PC-3 (cell line): ENCODE results near the gene CASP7. TPM values are rescaled to one million over a fixed set of nuclear protein-coding genes. Genes with fewer than 3 reads are reported as not detected.

Experiments
- ATAC-seq: fragments of 200-7000 bp; cut with Tn5 transposase; 2 replicates; pipeline ENCODE4 v1.9.1; 2020; ENCODE audit warnings: mild to moderate bottlenecking, moderate library complexity
- BruUV-seq: library from RNA; stranded (reverse); fragments of 400-500 nt; replicated peaks from 2 replicates; lab custom pipeline; 2021; lab: Mats Ljungman, UMichigan
- CTCF ChIA-PET: fragments of 300-600 bp; sonication (Branson Sonifier 250); formaldehyde crosslinking; loops from one replicate; lab custom pipeline; 2022; ENCODE audit warnings: antibody characterized with exemption; lab: Charles Lee
- POLR2A ChIA-PET: fragments of 300-600 bp; sonication (Branson Sonifier 250); formaldehyde crosslinking; loops from one replicate; lab custom pipeline; 2022; ENCODE audit warnings: antibody characterized with exemption; ENCODE audit not compliant: unreplicated experiment; lab: Charles Lee
- DNase-seq: peaks from one replicate; pipeline ENCODE4 v3.0.0-alpha.2; 2015
- H2AFZ ChIP-seq: fragments of 300-600 bp; sonication (generic); 2 replicates; pipeline ENCODE4 v1.6.0; 2016; ENCODE audit warnings: antibody characterized with exemption, low read length
- H3F3A ChIP-seq: fragments of 300-600 bp; sonication (generic); one replicate; pipeline ENCODE4 v1.6.0; 2017; ENCODE audit warnings: antibody characterized with exemption, low read length, control low read depth, mild to moderate bottlenecking; ENCODE audit not compliant: unreplicated experiment
- H3K27ac ChIP-seq: fragments of 300-600 bp; sonication (generic); 2 replicates; pipeline ENCODE4 v1.5.1; 2016; ENCODE audit warnings: mild to moderate bottlenecking, low read length
- H3K27me3 ChIP-seq: fragments of 300-600 bp; sonication (generic); 2 replicates; pipeline ENCODE4 v1.6.1; 2016; ENCODE audit warnings: low read length, mixed read lengths
- H3K36me3 ChIP-seq: fragments of 300-600 bp; sonication (generic); 2 replicates; pipeline ENCODE4 v1.6.1; 2016; ENCODE audit warnings: low read depth, mixed run types, low read length, mixed read lengths
- H3K4me1 ChIP-seq: fragments of 300-600 bp; sonication (generic); 2 replicates; pipeline ENCODE4 v1.5.1; 2016; ENCODE audit warnings: low read length; ENCODE audit not compliant: insufficient read depth
- H3K4me2 ChIP-seq: fragments of 300-600 bp; sonication (generic); 2 replicates; pipeline ENCODE4 v1.6.0; 2016; ENCODE audit warnings: low read length
- H3K4me3 ChIP-seq: fragments of 300-600 bp; sonication (generic); 2 replicates; pipeline ENCODE4 v1.5.1; 2016; ENCODE audit warnings: mild to moderate bottlenecking, low read length, mixed read lengths
- H3K79me2 ChIP-seq: fragments of 300-600 bp; sonication (generic); 2 replicates; pipeline ENCODE4 v1.6.1; 2017; ENCODE audit warnings: low read length, mixed read lengths
- H3K9ac ChIP-seq: fragments of 300-600 bp; sonication (generic); 2 replicates; pipeline ENCODE4 v1.6.0; 2016; ENCODE audit warnings: mild to moderate bottlenecking, low read length
- H3K9me2 ChIP-seq: fragments of 300-600 bp; sonication (generic); replicated peaks from 2 replicates; pipeline ENCODE4 v1.6.1; 2016; ENCODE audit warnings: mixed run types, low read length, mixed read lengths
- H3K9me3 ChIP-seq: fragments of 300-600 bp; sonication (generic); 2 replicates; pipeline ENCODE4 v1.6.1; 2016; ENCODE audit warnings: low read length, mixed read lengths
- H4K20me1 ChIP-seq: fragments of 300-600 bp; sonication (generic); 2 replicates; pipeline ENCODE4 v1.6.1; 2016; ENCODE audit warnings: low read length, mixed read lengths
- EZH2 ChIP-seq: fragments of 300-600 bp; sonication (generic); IDR thresholded peaks from one replicate; pipeline ENCODE4 v1.6.1; 2017; ENCODE audit warnings: antibody characterized with exemption, mild to moderate bottlenecking, low read length; ENCODE audit not compliant: unreplicated experiment
- EZH2phosphoT487 ChIP-seq: fragments of 300-600 bp; sonication (generic); IDR thresholded peaks from 2 replicates; pipeline ENCODE4 v1.6.1; 2018; ENCODE audit warnings: mild to moderate bottlenecking, antibody characterized with exemption, low read length, borderline replicate concordance
- intact Hi-C: fragments of 100-400 bp; cut with micrococcal nuclease; formaldehyde crosslinking; loops from 2 replicates; pipeline ENCODE4 v1.9.0; 2023
- total RNA-seq: library from RNA; depleted of rRNA; stranded (reverse); fragments of >200 nt; gene quantifications from 2 replicates; pipeline ENCODE4 v1.2.3, GENCODE V29; 2014
- TF ChIP-seq, protein P1 (sequence below): fragments of 300-600 bp; sonication (generic); conservative IDR thresholded peaks from 2 replicates; pipeline ENCODE4 v1.5.1; 2017; ENCODE audit warnings: antibody characterized with exemption, low read depth, mild to moderate bottlenecking, low read length

Gene CASP7
- total RNA-seq, 1 experiment from 2014 or later = 13.7 TPM

DNA sequence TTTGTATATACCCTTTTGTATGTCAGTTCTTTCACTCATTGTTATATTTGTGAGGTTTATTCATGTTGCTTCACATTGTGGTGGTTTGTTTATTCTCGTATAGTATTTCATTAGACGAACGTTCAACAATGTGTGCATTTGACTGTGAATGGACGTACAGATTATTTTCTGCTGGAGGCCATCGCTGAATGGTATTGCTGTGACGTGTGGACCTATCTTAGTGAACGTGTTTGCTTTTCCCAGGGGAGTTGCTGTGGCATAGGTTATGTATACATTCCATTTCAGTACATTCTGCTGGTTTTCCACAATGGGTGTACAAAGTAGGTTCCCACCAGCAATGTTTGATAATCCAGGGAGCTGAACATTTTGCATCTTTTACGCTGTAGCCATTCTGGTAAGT is 40.7 kb downstream of the CASP7 start:
- POLR2A ChIA-PET = no interaction called here
- BruUV-seq = no TSS peak

DNA sequence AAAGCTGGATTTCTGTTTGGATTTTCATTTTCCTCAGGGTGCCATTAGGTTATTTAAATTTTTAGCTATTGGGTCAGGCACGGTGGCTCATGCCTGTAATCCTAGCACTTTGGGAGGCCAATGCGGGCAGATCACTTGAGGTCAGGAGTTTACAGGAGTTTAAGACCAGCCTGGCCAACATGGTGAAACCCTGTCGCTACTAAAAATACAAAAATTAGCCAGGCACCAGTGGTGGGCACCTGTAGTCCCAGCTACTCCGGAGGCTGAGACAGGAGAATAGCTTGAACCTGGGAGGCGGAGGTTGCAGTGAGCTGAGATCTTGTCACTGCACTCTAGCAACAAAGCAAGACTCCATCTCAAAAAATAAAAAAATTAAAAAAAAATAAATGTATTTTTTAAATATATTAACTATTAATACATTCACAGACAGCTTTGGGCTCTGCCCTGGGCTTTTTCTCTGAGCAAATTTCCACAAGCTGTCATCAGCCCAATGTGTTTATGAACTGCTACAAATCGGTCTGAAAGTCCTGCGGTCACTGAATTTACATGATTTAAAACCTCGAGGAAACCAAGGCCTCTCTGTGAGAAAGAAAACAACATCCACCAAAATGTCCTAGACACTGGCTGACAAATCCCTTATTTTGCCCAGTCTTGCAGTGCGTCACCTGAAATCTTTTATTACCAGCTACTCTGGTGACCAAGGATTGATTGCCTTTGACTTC is 52.6 kb downstream of the CASP7 start:
- Histone ChIP-seq H3K9me2 (no peaks in the 10 kb centered on the region), H3K36me3 (no peaks in the 10 kb centered on the region), H3K27ac (no peak overlapping the region), H2AFZ (no peak overlapping the region), H3K9ac (no peak overlapping the region), H4K20me1 (no peaks in the 10 kb centered on the region), H3K4me2 (no peak overlapping the region), H3K27me3 (no peaks in the 10 kb centered on the region), H3K79me2 (no peaks in the 10 kb centered on the region), H3F3A (no peaks in the 10 kb centered on the region), H3K4me3 (no peak overlapping the region), H3K4me1 (no peaks in the 10 kb centered on the region), H3K9me3 (no peaks in the 10 kb centered on the region)
- no TSS peak for BruUV-seq
- no peak for ATAC-seq
- TF ChIP-seq, protein P1, sequence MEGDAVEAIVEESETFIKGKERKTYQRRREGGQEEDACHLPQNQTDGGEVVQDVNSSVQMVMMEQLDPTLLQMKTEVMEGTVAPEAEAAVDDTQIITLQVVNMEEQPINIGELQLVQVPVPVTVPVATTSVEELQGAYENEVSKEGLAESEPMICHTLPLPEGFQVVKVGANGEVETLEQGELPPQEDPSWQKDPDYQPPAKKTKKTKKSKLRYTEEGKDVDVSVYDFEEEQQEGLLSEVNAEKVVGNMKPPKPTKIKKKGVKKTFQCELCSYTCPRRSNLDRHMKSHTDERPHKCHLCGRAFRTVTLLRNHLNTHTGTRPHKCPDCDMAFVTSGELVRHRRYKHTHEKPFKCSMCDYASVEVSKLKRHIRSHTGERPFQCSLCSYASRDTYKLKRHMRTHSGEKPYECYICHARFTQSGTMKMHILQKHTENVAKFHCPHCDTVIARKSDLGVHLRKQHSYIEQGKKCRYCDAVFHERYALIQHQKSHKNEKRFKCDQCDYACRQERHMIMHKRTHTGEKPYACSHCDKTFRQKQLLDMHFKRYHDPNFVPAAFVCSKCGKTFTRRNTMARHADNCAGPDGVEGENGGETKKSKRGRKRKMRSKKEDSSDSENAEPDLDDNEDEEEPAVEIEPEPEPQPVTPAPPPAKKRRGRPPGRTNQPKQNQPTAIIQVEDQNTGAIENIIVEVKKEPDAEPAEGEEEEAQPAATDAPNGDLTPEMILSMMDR = no peak
- TF ChIP-seq EZH2phosphoT487 (no peak), EZH2 (no peak)
- DNase-seq = no peak
- ChIA-PET POLR2A (no interaction called here), CTCF (no interaction called here)
- intact Hi-C loops = no loop called here

More for the DNA sequence above, 40.7 kb downstream of the CASP7 start:
- Histone ChIP-seq H3K9ac (no peak overlapping the region), H3K4me1 (no peaks in the 10 kb centered on the region), H3K9me2 (no peaks in the 10 kb centered on the region), H3K79me2 (no peaks in the 10 kb centered on the region), H3K4me2 (no peak overlapping the region), H3K9me3 (no peaks in the 10 kb centered on the region), H4K20me1 (no peaks in the 10 kb centered on the region), H3K4me3 (no peak overlapping the region), H2AFZ (no peak overlapping the region), H3F3A (no peaks in the 10 kb centered on the region), H3K36me3 (no peaks in the 10 kb centered on the region), H3K27ac (no peak overlapping the region), H3K27me3 (no peaks in the 10 kb centered on the region)
- TF ChIP-seq EZH2phosphoT487 (no peak), EZH2 (no peak)
- TF ChIP-seq, protein P1 = no peak
- no peak for DNase-seq
- intact Hi-C loops = no loop called here
- CTCF ChIA-PET = no interaction called here
- ATAC-seq = no peak

DNA sequence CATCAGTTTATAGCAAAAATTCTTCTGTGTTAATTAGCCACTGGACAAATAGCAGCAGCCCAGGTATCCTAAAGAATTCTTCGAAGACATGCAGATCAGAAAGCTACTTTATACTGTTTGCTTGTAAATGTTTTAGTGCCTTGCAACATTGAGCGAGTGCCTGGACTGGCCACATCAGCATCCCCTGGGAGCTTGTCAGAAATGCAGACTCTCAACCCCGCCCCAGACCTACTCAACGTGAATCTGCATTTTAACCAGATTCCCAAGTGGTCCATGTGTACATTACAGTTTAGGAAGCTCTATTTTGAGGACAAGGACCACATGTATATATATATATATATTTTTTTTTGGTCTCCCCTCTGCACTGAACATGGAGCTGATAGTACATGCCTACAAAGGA is 53.3 kb downstream of the CASP7 start:
- TF ChIP-seq EZH2 = no peak
- BruUV-seq = no TSS peak
- Histone ChIP-seq H3K36me3 (no peaks in the 10 kb centered on the region), H3K4me3 (no peak overlapping the region), H3K9ac (no peak overlapping the region), H2AFZ (no peak overlapping the region), H3K9me3 (no peaks in the 10 kb centered on the region), H3K9me2 (no peaks in the 10 kb centered on the region), H3K4me1 (no peaks in the 10 kb centered on the region), H3F3A (no peaks in the 10 kb centered on the region), H3K79me2 (no peaks in the 10 kb centered on the region), H3K27me3 (no peaks in the 10 kb centered on the region), H3K27ac (no peak overlapping the region), H3K4me2 (no peak overlapping the region), H4K20me1 (no peaks in the 10 kb centered on the region)
- ChIA-PET CTCF (no interaction called here), POLR2A (no interaction called here)
- intact Hi-C loops = no loop called here
- ATAC-seq (no peak), DNase-seq (no peak)
